ENCODE results near the gene HK1. TPM values are rescaled to one million over a fixed set of nuclear protein-coding genes. Genes with fewer than 3 reads are reported as not detected.

HK1 gene
- total RNA-seq, 1 donor from 2014 or later, result 84.0 TPM

DNA sequence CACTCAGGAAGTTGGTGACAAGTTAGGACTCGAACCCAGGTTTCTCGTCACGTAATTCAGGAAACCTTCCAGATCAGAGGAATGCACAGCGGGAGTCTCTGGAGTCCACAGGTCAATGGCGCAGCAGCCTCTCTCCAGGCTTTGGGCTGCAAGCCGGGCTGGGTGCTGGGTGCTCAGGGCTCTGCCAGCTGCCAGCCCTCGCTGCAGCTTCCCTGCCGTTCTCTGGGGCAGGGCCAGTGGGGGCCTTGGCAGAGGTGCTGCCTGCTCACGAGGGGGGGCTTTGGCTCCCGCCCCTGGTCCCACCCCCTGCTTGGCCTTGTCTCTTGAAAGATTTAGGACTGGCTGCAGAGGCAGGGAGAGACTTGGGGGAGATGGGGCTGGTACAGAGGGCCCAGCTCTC is 138.4 kb downstream of the HK1 start, which contains the start of gene TACR2:
TSS of gene TACR2 (minus strand) at position 224 of the 400 bp plus-strand sequence. CDS start 595 bp downstream, outside the sequence.
- intact Hi-C loops (cut with DNase I), result no loop called here
- TF ChIP-seq, protein P1, sequence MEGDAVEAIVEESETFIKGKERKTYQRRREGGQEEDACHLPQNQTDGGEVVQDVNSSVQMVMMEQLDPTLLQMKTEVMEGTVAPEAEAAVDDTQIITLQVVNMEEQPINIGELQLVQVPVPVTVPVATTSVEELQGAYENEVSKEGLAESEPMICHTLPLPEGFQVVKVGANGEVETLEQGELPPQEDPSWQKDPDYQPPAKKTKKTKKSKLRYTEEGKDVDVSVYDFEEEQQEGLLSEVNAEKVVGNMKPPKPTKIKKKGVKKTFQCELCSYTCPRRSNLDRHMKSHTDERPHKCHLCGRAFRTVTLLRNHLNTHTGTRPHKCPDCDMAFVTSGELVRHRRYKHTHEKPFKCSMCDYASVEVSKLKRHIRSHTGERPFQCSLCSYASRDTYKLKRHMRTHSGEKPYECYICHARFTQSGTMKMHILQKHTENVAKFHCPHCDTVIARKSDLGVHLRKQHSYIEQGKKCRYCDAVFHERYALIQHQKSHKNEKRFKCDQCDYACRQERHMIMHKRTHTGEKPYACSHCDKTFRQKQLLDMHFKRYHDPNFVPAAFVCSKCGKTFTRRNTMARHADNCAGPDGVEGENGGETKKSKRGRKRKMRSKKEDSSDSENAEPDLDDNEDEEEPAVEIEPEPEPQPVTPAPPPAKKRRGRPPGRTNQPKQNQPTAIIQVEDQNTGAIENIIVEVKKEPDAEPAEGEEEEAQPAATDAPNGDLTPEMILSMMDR (IDR thresholded peaks at IDR 0.05), result no peak
- no peaks in the 10 kb centered on the region for H3K27me3 ChIP-seq
- no peaks in the 10 kb centered on the region for H3K9me3 ChIP-seq
- H3K27ac ChIP-seq, result no peak within 1 kb of the TSS
- ATAC-seq, result no peak
- no peaks in the 10 kb centered on the region for H3K36me3 ChIP-seq
- no peak for DNase-seq
- H3K4me3 ChIP-seq, result no peak within 1 kb of the TSS
- H3K4me1 ChIP-seq, result no peaks in the 10 kb centered on the region

DNA sequence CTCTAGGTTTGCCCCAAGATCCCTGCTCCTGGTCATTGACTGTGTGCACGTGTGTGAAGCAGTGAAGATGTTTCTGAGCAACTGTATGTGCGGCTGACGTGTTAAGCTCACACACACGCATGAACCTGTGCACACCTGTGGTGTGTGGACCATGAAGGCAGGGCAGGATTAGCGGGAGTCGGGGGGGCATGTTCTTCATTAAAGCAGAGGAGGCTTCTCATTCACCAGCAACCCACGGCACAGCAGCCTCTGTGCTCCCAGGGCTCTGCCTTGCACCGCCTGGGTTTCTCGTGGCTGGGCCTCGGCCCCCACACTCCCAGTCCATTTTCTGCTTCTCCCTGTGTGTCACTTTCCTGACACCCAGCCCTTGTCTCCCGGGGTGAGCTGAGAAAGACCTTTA is 139.2 kb downstream of the HK1 start:
- intact Hi-C loops (cut with DNase I), result no loop called here
- H3K4me1 ChIP-seq, result no peaks in the 10 kb centered on the region
- no peak for ATAC-seq

DNA sequence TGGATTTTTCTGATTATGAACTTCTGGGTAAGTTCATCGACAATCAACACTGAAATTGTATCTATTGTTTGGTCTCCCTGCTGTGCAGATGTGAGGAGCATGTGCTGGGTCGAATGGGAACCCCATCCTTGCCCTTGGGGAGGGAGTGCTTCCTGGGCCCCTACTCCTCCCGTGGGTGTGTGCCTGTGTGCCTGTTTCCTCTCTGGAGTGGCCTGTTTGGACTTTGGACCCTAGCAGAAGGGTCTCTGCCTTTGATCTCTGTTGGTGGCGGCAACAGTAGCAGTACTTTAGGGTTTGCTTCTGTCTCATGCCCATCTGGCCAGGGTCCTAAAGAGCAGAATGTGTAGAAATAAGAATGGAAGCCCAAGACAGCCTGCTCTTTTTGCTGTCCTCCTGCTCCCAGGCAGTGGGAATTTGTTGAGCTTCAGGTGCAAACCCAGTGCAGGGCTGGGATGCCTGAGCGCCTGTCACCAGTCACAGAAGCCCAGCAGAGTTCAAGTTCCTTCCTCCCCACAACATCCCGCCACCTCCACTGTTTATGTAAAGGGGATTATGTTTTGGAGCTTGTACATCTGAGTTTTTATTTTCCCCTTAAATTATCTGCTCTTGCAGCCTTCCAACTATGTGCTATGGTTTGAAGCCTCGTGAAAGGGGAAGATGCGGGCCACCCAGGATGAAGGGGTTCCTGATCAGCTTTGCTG is 139.9 kb downstream of the HK1 start:
- Histone ChIP-seq H3K9me3 (no peaks in the 10 kb centered on the region), H3K27me3 (no peaks in the 10 kb centered on the region), H3K36me3 (no peaks in the 10 kb centered on the region), H3K4me1 (no peaks in the 10 kb centered on the region), H3K27ac (no peak overlapping the region), H3K4me3 (no peak overlapping the region)
- ATAC-seq (no peak), DNase-seq (no peak)
- TF ChIP-seq, protein P1 (IDR thresholded peaks at IDR 0.05), result no peak
- intact Hi-C loops (cut with DNase I), result no loop called here

More for the DNA sequence above, 139.2 kb downstream of the HK1 start:
- H3K9me3 ChIP-seq, result no peaks in the 10 kb centered on the region
- H3K4me3 ChIP-seq, result no peak overlapping the region
- no peak for DNase-seq
- H3K36me3 ChIP-seq, result no peaks in the 10 kb centered on the region
- TF ChIP-seq, protein P1 (IDR thresholded peaks at IDR 0.05), result no peak
- no peak overlapping the region for H3K27ac ChIP-seq
- H3K27me3 ChIP-seq, result no peaks in the 10 kb centered on the region

DNA sequence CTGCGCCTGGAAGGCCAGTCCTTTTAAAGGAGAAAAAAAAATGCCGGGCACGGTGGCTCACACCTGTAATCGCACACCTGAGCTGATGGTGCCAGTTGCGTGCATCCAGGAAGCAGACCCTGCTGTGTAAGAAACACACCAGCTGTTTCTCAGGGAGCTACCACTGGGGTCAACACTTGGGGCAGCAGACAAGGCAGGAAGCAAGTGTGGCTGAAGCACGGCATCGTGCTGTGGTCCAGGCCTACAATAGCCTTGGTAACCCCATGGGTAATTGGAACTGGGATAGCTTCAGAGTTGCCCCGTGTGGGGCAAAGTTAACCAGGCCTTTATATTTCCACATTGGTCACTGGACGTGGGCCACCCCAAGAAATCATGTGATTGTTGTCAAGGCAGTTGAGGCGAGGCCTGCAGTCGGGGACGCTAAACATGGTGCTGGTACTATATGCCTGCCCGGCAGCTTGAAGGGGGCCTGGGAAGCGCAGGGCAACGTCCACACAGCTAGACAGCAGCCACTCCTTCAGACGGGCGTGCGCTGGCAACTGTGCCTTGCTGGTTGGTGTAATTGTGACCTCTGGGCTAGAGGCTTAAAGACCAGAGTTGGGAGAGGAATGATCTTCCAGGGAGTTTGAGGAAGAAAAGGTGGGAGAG is 140.9 kb downstream of the HK1 start:
- Histone ChIP-seq H3K4me1 (no peaks in the 10 kb centered on the region), H3K27me3 (no peaks in the 10 kb centered on the region), H3K36me3 (no peaks in the 10 kb centered on the region), H3K27ac (no peak overlapping the region), H3K9me3 (no peaks in the 10 kb centered on the region), H3K4me3 (no peak overlapping the region)
- DNase-seq (no peak), ATAC-seq (no peak)
- TF ChIP-seq, protein P1 (IDR thresholded peaks at IDR 0.05), result no peak
- intact Hi-C loops (cut with DNase I), result no loop called here

DNA sequence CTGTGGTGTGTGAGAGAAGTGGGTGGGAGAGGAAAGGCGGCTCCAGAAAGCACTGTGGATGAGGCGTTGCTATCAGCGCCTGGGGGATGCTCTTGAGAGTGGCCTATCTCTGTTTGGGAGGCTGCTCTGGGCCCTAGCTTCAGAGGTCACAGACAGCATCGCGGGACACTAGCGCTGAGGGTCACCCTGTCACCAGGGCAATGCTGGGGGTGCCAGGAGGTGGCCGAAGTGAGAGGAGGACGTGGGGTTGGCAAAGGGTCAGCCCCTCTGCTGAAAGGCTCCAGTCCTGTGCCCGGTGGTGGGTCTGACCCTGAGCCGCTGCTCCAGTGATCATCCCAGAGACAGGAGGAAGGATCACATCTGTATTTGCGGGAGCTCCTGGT is 141.4 kb downstream of the HK1 start:
- DNase-seq (no peak), ATAC-seq (no peak)
- TF ChIP-seq, protein P1 (IDR thresholded peaks at IDR 0.05), result no peak
- intact Hi-C loops (cut with DNase I), result loop anchor here (10.0 kb wide), 1 partner anchor 215 kb away; the partner anchor contains the start of gene FAM241B
- H3K27me3 ChIP-seq, result no peaks in the 10 kb centered on the region
- H3K27ac ChIP-seq, result no peak overlapping the region
- no peaks in the 10 kb centered on the region for H3K4me1 ChIP-seq
- no peaks in the 10 kb centered on the region for H3K9me3 ChIP-seq
- H3K4me3 ChIP-seq, result no peak overlapping the region
- H3K36me3 ChIP-seq, result no peaks in the 10 kb centered on the region

Data from upper lobe of right lung (tissue), 1 donor.